ENCODE results near the gene TMEM14C. TPM values are rescaled to one million over a fixed set of nuclear protein-coding genes. Genes with fewer than 3 reads are reported as not detected.

TMEM14C gene
- polyA plus RNA-seq, 1 donor (not counting 4 experiments of a cell fraction or from before 2014, with no cell fraction given) = 304 TPM

DNA sequence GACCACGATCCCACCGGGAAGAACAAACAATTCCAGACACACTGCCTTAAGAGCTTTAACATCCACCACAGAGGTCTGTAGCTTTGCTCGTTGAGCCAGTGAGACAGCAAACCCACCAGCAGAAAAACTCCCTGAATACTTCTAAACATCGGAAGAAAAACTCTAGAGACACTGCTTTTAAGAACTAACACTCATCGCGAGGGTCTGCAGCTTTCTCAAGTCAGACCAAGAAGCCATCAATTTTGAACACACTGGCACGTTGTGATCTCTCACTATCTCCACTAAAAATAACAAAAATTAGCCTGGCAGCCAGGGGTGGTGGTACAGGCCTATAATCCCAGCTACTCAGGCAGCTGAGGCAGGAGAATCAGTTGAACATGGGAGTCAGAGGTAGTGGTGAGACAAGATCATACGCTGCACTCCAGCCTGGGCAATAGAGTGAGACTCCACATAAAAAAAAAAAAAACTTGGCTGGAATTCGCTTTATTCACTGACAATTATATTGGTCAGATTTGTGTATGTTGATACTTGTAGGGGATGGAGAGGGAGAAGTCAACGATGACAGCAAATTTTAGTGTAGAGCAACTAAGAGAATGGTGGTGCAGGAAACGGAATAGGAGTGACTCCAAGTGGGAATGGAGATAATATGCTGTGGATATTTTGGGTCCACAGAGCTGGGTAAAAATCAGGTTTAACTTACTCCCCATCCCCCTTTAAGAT is 860 bp upstream of the TMEM14C start:
- DNase-seq (ENCODE audit: low read depth, low spot score) = no peak
- Histone ChIP-seq H3K4me3 (ENCODE audit: control insufficient read depth in 2 of 3, extremely low read depth in 1 of 3, insufficient read depth in 2 of 3, low read depth in 1 of 3, low read length in 3 of 3) (peak overlapping the region; percentile 62 to 94 (median 88)), H3K9me1 (ENCODE audit: control insufficient read depth, extremely low read depth, insufficient read depth, low read length) (no peaks in the 10 kb centered on the region), H3K79me2 (ENCODE audit: control insufficient read depth, insufficient read depth, low read length) (peaks cover 35% of the 10 kb centered on the region), H3K9ac (ENCODE audit: control insufficient read depth, extremely low read depth, insufficient read depth, low read length) (peak overlapping the region; percentile 93), H3K9me3 (ENCODE audit: control insufficient read depth, low read depth, low read length) (peaks cover 5% of the 10 kb centered on the region), H2AFZ (ENCODE audit: control insufficient read depth, low read length) (peak overlapping the region; percentile 79), H3K27ac (ENCODE audit: control insufficient read depth, insufficient read depth, low read length) (peak overlapping the region; percentile 71), H3K27me3 (ENCODE audit: control insufficient read depth, extremely low read depth, insufficient read depth, low read length) (no peaks in the 10 kb centered on the region), H3K4me1 (ENCODE audit: control insufficient read depth, extremely low read depth, insufficient read depth, low read length) (peaks cover 17% of the 10 kb centered on the region), H3K36me3 (ENCODE audit: control insufficient read depth in 2 of 2, extremely low read depth in 1 of 2, insufficient read depth in 2 of 2, low read length in 2 of 2) (peaks cover 16 to 19% of the 10 kb centered on the region in 2 experiments), H3K4me2 (ENCODE audit: control insufficient read depth, extremely low read depth, insufficient read depth, low read depth, low read length) (peak overlapping the region; percentile 75), H4K20me1 (ENCODE audit: control insufficient read depth, extremely low read depth, insufficient read depth, low read length) (no peaks in the 10 kb centered on the region)
- no peak for FAIRE-seq
- TF ChIP-seq EZH2 (IDR thresholded peaks at IDR 0.05; ENCODE audit: low read length) = no peak
- TF ChIP-seq, protein P1, sequence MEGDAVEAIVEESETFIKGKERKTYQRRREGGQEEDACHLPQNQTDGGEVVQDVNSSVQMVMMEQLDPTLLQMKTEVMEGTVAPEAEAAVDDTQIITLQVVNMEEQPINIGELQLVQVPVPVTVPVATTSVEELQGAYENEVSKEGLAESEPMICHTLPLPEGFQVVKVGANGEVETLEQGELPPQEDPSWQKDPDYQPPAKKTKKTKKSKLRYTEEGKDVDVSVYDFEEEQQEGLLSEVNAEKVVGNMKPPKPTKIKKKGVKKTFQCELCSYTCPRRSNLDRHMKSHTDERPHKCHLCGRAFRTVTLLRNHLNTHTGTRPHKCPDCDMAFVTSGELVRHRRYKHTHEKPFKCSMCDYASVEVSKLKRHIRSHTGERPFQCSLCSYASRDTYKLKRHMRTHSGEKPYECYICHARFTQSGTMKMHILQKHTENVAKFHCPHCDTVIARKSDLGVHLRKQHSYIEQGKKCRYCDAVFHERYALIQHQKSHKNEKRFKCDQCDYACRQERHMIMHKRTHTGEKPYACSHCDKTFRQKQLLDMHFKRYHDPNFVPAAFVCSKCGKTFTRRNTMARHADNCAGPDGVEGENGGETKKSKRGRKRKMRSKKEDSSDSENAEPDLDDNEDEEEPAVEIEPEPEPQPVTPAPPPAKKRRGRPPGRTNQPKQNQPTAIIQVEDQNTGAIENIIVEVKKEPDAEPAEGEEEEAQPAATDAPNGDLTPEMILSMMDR (optimal IDR thresholded peaks at IDR 0.05 in 1 of 3, IDR thresholded peaks at IDR 0.05 in 1 of 3, conservative IDR thresholded peaks at IDR 0.05 in 1 of 3; ENCODE audit: extremely low read depth in 1 of 3, insufficient read depth in 2 of 3, low read length in 3 of 3) = no peak
- dilution Hi-C loops (cut with MboI; ENCODE audit: extremely low pct_ligation_motif_present, low sequenced_read_pairs) = no loop called here

DNA sequence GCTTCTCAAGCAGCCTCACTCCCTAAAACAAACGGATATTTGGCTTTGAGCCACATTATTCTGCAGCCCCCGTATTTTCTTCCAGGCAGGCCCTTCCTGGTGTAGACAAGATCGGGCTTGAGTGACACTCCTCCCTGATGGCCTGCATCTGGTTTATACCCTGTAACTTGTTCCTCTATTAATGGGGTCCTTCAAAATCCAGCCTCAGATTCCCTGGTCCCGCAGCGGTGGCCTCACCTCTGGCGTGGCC is 375 bp upstream of the TMEM14C start:
- Histone ChIP-seq H3K9me1 (ENCODE audit: control insufficient read depth, extremely low read depth, insufficient read depth, low read length) (no peaks in the 10 kb centered on the region), H3K4me3 (ENCODE audit: control insufficient read depth in 2 of 3, extremely low read depth in 1 of 3, insufficient read depth in 2 of 3, low read depth in 1 of 3, low read length in 3 of 3) (peak overlapping the region; percentile 62 to 94 (median 88)), H3K27me3 (ENCODE audit: control insufficient read depth, extremely low read depth, insufficient read depth, low read length) (no peaks in the 10 kb centered on the region), H3K4me1 (ENCODE audit: control insufficient read depth, extremely low read depth, insufficient read depth, low read length) (peaks cover 17% of the 10 kb centered on the region), H4K20me1 (ENCODE audit: control insufficient read depth, extremely low read depth, insufficient read depth, low read length) (no peaks in the 10 kb centered on the region), H2AFZ (ENCODE audit: control insufficient read depth, low read length) (peak overlapping the region; percentile 79), H3K79me2 (ENCODE audit: control insufficient read depth, insufficient read depth, low read length) (peaks cover 35% of the 10 kb centered on the region), H3K27ac (ENCODE audit: control insufficient read depth, insufficient read depth, low read length) (peak overlapping the region; percentile 71), H3K36me3 (ENCODE audit: control insufficient read depth in 2 of 2, extremely low read depth in 1 of 2, insufficient read depth in 2 of 2, low read length in 2 of 2) (peaks cover 16 to 19% of the 10 kb centered on the region in 2 experiments), H3K4me2 (ENCODE audit: control insufficient read depth, extremely low read depth, insufficient read depth, low read depth, low read length) (peak overlapping the region; percentile 75), H3K9me3 (ENCODE audit: control insufficient read depth, low read depth, low read length) (peaks cover 5% of the 10 kb centered on the region), H3K9ac (ENCODE audit: control insufficient read depth, extremely low read depth, insufficient read depth, low read length) (peak overlapping the region; percentile 93)
- TF ChIP-seq, protein P1 (optimal IDR thresholded peaks at IDR 0.05 in 1 of 3, IDR thresholded peaks at IDR 0.05 in 1 of 3, conservative IDR thresholded peaks at IDR 0.05 in 1 of 3; ENCODE audit: extremely low read depth in 1 of 3, insufficient read depth in 2 of 3, low read length in 3 of 3) = no peak
- TF ChIP-seq EZH2 (IDR thresholded peaks at IDR 0.05; ENCODE audit: low read length) = no peak
- FAIRE-seq (no peak), DNase-seq (ENCODE audit: low read depth, low spot score) (no peak)
- dilution Hi-C loops (cut with MboI; ENCODE audit: extremely low pct_ligation_motif_present, low sequenced_read_pairs) = no loop called here

All from keratinocyte (primary cell).